ENCODE measurements around the gene CEP192.

CEP192 gene

GRCh38 chr18:12958478-12958877 is 32.7 kb upstream of the CEP192 start:
- TF ChIP-seq CTCF (IDR thresholded peaks at IDR 0.05; ENCODE audit: insufficient read depth, low read length): no peak
- TF ChIP-seq POLR2AphosphoS5 (IDR thresholded peaks at IDR 0.05; ENCODE audit: low read depth): no peak
- no peak for TF ChIP-seq REST (IDR thresholded peaks at IDR 0.05; ENCODE audit: insufficient replicate concordance, low read depth)
- no peak for TF ChIP-seq GABPA (IDR thresholded peaks at IDR 0.05; ENCODE audit: low read depth)
- no peak for TF ChIP-seq SPI1 (IDR thresholded peaks at IDR 0.05; ENCODE audit: borderline replicate concordance, low read depth)
- Histone ChIP-seq H3K4me3 (replicated peaks; ENCODE audit: insufficient read depth, low read length) (no peak overlapping the region), H3K27me3 (ENCODE audit: insufficient read depth, poor library complexity, severe bottlenecking) (no peaks in the 10 kb centered on the region)

GRCh38 chr18:12960395-12960794 is 30.8 kb upstream of the CEP192 start:
- Histone ChIP-seq H3K4me3 (replicated peaks; ENCODE audit: insufficient read depth, low read length) (no peak overlapping the region), H3K27ac (replicated peaks) (no peak overlapping the region), H3K27me3 (ENCODE audit: insufficient read depth, poor library complexity, severe bottlenecking) (no peaks in the 10 kb centered on the region)
- DNase-seq (ENCODE audit: low read depth in 1 of 2, low spot score in 1 of 2): no peak
- TF ChIP-seq POLR2AphosphoS5 (IDR thresholded peaks at IDR 0.05; ENCODE audit: low read depth) (no peak), GABPA (IDR thresholded peaks at IDR 0.05; ENCODE audit: low read depth) (no peak), REST (IDR thresholded peaks at IDR 0.05; ENCODE audit: insufficient replicate concordance, low read depth) (no peak), SPI1 (IDR thresholded peaks at IDR 0.05; ENCODE audit: borderline replicate concordance, low read depth) (no peak), CTCF (IDR thresholded peaks at IDR 0.05; ENCODE audit: insufficient read depth, low read length) (no peak)

More at GRCh38 chr18:12958478-12958877, 32.7 kb upstream of the CEP192 start:
- no peak for DNase-seq (ENCODE audit: low read depth in 1 of 2, low spot score in 1 of 2)
- H3K27ac ChIP-seq (replicated peaks): no peak overlapping the region

- DNase-seq (ENCODE audit: low read depth in 1 of 2, low spot score in 1 of 2): no peak
- no peak overlapping the region for H3K27ac ChIP-seq (replicated peaks)
- no peak overlapping the region for H3K4me3 ChIP-seq (replicated peaks; ENCODE audit: insufficient read depth, low read length)
- TF ChIP-seq GABPA (IDR thresholded peaks at IDR 0.05; ENCODE audit: low read depth) (no peak), SPI1 (IDR thresholded peaks at IDR 0.05; ENCODE audit: borderline replicate concordance, low read depth) (no peak), CTCF (IDR thresholded peaks at IDR 0.05; ENCODE audit: insufficient read depth, low read length) (no peak), POLR2AphosphoS5 (IDR thresholded peaks at IDR 0.05; ENCODE audit: low read depth) (no peak), REST (IDR thresholded peaks at IDR 0.05; ENCODE audit: insufficient replicate concordance, low read depth) (no peak)
- no peaks in the 10 kb centered on the region for H3K27me3 ChIP-seq (ENCODE audit: insufficient read depth, poor library complexity, severe bottlenecking)
Observed at GRCh38 chr18:12960853-12961397, 30.2 kb upstream of the CEP192 start.

Data from HL-60 (cell line).